SW 1271 (cell line): Measurements from ENCODE around the gene WDR4.
"Not testable (repeated sequence)": the region's sequence is repeated elsewhere in the genome, so short reads cannot be mapped to it uniquely, and the experiment has no call there.

Experiments used
- DNase-seq, 2 experiments: peaks; one replicate each; lab custom pipeline; 2025; lab: John Stamatoyannopoulos, UW

WDR4 gene

DNA sequence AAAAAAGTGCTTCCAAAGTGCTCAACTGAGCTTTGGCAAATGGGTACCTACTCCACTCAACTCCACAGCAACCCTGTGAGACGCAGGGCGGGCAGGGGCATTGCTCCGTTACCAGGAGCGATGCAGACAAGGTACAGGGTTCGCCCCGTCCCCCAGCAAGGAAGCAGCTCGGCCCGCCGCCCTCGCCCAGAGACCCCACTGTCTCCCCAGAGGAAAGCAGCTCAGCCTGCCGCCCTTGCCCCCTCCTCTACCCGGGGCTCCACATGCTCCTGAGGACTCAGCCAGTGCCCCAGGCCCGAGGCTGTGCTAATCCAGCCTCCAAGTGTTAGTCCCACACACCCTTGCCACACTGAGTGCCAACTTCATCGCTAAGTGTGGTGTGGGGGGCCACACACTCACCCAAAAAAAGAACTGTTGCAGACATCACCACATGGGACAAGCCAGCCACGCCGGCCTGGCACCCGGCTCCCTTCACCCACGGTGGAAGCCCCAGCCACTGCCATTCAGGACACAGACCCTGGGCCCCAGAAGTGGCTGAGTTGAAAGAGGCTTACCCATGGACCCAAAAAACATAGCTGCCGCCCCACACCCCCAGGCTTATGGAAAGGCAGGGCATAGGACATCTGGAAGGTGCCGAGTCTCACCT is 26.3 kb downstream of the WDR4 start:
- DNase-seq, result no peak

DNA sequence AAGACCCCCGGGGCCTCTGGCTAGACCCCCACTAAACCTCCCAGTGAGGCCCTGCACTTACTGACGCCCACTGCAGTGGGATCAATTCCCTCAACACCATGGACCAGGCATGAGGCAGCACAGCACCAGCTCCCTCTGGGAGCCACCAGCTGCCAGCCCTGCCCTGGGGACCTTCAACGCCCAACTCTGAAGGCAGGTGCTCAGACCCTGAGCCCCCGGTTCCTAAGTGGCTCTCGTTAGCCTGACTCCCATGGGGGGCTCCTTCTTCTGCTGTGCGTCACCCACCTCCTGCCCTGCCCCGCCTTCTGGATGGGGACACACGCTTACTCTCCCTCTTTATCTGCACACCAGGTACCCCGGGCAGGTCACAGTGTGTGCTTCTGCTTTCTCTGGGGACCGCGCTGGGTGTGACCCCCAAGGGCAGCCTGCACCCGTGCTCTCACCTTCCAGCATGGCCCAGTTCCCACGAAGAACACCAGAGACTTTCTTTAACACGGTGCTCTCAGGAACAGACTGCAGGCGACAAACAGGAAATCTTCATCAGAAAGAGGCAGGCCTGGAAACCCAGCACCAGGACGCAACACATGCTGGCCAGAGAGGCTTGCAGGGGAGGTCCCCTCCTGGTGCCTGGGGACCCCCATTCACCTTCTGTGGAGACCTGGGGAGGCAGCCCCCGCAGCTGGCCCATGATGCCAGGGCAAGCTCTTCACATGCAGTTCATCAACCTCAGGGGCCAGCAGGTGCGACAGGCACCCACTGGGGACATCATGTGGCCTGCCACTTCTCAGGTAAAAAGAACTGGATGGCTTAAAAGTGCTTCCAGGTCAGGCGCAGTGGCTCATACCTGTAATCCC is 27.3 kb downstream of the WDR4 start:
- DNase-seq, result no peak

DNA sequence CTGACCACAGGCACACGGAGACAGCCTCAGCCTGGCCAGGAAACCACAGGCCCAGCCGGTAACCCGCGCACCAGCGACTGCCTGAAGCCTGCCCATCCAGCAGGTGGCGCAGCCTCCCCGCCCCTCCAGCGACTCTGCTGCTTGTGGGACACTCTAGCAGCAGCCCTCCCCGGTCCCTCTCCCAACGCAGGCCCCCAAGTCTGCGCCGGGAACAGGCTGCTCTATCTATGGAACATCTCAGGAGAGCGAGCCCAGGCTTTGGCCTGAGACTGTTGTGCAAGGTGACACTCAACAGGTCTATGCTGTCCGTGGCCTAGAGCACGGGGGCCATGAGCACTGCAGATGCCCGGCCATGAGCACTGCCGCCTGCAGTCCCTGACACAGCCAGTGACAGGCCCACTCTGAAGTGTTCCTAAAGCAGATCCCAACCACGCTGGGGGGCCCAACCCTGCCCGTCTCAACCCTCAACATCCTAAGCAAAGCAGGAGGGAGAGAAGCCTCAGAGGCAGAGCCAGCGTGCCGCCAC is 28.4 kb downstream of the WDR4 start:
- DNase-seq, result no peak

DNA sequence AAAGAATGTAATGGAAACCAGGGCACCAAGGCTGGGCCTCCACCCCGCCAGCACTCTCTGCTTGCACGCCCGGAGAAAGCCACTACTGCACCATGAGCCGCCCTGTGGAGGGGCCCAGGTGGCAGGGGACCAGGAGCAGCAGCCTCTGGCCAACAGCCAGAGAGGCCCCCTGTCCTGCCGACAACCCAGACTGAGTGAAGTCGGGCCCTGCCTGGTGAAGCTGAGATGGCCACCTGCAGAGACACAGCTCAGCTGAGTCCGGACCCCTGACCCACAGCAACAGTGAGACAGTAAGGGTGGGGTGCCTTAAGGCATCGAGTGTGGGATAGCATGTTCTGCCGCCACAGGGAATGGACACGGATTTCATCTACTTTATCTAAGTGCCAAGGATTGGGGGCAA is 28.9 kb downstream of the WDR4 start:
- no peak for DNase-seq

DNA sequence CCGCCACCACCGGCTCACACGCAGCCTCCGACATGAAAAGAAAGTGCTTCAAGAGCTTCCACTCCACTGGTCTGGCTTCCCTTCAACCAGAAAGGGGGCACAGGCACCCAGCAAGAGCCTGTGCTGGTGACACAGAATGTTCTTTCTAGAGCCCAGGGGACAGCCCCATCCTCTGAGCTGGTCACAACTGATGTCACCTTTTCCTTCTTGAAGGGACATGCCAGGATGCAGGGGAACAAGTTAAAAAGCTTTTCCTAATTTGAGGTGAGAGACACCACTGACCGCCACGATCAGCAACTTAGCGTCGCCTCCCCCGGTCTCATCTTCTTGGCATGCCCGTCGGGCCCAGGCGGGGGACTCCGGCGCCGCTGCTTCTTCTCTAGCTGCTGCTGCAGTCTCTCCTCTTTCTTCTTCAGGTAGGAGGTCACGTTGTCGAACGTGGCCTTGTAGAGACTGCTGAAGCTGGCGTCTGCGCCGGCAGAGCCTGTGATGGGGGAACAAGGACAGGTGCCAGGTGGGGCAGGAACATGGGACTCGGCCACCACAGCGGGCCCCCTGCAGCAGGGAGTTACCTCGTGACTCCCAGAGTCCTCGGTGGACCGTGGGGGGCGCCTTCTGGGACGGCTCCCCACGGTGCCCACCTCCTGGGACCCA is 29.5 kb downstream of the WDR4 start:
- no peak for DNase-seq

DNA sequence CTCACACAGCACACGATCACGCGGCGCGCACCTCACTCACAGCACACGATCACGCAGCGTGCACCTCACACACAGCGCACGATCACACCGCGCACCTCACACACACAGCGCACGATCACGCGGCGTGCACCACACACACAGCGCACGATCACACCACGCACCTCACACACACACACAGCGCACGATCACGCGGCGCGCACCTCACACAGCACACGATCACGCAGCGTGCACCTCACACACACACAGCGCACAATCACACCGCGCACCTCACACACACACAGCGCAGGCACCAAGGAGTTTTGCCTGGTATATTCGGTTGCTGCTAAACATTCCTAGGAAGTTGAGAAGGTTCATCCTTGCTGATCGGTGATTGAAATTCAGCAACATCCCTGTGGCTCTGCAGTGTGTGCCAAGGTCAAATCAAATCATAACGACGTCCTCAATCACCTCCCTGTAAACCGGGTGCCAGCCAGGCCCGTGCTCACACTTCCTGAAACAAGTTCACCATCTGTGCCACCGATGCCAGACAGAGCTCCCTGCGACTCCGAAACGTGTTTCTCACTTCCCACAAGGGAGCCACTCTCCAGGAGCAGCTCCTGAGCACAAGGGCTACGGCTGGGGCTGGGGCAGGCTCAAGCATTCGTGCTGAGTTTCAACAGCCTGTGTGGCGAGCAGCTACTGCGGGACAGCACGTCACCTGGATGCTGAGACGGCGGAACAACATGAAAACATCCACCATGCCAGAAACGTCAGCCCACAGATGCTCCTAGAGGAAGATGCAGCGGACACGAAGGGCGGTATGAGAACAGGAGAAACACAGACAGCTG is 30.2 kb downstream of the WDR4 start:
- DNase-seq, result no peak

DNA sequence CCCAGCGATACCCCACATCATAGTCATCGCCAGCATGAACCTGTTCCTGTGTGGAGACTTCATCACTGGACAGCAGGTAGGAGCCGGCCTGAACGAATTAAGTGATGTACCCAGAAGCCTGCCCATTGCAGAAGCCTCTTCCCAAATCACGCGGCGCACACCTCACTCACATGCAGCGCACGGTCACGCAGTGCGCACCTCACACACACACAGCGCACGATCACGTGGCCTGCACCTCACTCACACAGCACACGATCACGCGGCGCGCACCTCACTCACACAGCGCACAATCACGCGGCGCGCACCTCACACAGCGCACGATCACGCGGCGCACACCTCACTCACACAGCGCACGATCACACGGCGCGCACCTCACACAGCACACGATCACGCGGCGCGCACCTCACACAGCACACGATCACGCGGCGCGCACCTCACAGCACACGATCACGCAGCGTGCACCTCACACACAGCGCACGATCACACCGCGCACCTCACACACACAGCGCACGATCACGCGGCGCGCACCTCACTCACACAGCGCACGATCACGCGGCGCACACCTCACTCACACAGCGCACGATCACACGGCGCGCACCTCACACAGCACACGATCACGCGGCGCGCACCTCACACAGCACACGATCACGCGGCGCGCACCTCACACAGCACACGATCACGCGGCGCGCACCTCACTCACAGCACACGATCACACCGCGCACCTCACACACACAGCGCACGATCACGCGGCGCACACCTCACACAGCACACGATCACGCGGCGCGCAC is 31.0 kb downstream of the WDR4 start:
- DNase-seq, result not testable (repeated sequence)

DNA sequence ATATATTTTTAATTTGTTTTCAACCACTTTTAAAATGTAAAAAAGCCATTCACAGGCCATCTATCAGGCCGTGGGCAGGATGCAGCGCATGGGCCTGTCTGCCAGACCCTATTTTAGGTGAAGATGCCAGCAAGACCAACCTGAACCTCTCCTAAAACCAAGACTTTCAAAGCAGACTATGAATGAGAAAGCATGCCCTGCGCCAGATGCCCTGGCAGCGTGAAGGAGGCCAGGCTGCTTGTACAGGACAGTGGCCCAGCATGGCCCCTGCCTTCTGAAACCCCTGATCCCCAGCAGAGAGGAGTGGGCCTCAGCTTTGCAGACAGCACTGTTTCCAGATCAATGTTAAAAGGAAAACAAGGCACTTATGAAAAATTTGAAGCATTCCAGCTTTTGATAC is 31.6 kb downstream of the WDR4 start:
- DNase-seq, result no peak

DNA sequence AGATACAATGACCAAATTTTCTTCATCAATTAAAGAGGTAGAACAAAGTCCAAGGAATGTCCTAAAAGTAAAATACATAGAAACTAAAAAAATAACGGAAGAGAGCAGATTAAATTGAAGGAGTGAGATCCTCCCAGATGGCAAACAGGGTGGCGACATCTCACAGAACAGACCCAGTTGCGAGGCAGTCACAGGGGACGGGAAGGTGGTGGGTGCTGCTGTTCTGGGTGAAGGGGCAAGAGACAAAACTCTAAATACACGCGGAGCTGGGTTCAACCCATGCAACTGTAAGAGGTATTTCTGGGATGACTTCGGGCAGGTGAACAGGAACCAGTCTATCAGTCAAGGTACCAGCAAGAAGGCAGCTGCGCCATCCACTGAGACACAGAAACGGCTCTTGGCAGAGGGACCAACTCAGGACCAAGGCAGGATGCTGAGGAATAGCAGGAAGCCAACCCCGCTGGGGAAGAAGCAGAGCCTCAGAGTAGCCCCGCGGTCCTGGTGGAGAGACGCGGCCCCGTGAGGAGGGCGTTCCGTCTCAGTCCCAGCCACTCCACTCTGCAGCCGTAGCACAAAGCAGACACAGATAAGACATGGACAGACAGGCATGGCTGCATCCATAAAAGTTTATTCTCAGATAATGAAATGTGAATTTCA is 32.2 kb downstream of the WDR4 start:
- DNase-seq, result no peak

DNA sequence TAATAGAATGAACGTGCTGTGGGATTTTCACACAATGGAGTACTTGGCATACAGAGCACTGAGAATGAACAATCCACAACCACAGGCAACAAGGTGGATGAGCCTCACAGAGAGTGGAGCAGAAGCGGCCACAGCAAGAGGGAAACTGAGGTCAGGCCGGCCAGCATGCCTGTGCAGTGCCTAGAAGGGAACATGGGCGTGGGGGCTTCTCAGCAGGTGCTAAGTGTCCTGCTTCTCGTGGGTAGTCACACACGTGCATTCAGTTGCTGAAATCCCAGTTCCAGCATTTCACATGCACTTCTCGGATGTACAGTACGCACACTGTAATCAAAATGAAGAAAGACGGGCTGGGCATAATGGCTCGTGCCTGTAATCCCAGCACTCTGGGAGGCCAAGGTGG is 33.1 kb downstream of the WDR4 start:
- no peak for DNase-seq

DNA sequence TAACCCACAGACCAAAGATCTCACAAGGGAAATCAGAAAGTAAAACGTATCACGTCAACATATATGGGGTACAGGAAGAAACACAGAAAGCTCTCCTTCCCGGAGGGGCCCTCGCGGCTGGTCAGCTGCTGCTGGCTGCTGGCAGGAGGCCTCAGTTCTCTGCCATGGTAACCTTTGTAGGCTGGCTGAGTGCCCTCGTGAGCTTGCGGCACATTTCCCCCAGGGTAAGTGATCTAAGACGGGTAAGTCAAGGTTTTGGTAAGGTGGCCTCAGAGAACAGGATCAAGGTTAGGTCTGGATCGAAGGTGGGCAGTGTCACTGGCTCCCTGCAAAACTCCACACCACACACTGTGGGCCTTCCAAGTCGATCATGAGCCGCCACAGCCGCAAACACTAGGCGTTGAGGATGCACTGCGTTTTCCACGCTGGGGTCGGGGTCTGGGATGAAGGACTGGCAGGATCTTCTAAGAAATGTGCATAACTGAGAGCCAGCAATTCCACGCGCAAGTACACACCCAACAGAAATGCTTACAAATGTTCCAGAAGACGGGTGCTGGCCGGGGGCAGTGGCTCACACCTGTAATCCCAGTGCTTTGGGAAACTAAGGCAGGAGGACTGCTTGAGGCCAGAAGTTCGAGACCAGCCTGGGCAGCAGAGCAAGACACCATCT is 33.9 kb downstream of the WDR4 start:
- no peak for DNase-seq

DNA sequence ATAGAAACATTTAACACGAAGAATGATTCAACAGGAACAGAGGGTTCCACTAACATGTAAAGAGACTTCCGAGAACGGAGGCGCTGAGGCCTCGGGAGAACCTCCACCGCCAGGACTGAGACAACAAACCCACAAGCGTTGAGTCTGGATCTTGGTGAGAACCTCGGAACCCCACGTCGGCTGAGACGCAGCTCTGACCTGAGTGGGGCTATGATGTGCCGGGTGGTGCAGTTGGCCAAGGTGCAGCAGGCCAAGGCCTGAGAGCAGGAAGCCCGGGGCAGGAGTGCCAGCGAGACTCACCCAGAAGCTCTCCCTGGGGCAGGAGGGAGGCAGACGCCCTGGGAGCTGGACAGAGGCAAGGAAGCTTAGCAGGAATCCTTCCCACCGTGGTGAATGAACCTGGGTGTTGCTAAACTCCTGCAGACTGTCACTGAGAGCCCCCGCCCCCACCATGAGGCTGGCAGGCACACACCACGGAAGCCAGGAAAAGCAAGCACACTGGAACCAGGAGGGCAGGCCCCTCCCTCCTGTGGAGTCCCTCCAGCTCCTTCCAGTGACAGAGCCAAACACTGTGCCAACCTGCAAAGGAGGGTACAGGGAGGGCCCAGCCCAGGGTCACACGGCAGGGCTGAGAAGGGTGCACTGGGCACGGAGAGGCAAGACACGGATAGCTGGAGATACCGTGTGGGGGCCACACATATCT is 34.8 kb downstream of the WDR4 start:
- no peak for DNase-seq

DNA sequence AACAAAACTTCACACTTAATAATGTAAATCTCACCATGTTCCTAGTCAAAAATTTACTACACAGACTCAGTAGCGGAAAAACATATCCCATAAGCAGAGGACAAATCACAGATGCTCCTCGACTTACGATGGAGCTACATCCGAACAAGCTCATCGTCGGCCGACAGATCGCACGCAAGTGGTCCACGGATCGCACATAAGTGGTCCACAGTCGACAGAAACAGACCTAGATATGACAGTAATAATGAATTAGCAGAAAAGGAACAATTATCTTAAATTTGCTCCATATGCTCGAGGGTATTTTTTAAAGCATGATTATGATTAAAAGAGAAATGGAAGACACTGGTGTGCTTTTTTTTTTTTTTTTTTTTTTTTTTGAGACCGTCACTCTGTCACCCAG is 36.3 kb downstream of the WDR4 start:
- DNase-seq, result no peak

DNA sequence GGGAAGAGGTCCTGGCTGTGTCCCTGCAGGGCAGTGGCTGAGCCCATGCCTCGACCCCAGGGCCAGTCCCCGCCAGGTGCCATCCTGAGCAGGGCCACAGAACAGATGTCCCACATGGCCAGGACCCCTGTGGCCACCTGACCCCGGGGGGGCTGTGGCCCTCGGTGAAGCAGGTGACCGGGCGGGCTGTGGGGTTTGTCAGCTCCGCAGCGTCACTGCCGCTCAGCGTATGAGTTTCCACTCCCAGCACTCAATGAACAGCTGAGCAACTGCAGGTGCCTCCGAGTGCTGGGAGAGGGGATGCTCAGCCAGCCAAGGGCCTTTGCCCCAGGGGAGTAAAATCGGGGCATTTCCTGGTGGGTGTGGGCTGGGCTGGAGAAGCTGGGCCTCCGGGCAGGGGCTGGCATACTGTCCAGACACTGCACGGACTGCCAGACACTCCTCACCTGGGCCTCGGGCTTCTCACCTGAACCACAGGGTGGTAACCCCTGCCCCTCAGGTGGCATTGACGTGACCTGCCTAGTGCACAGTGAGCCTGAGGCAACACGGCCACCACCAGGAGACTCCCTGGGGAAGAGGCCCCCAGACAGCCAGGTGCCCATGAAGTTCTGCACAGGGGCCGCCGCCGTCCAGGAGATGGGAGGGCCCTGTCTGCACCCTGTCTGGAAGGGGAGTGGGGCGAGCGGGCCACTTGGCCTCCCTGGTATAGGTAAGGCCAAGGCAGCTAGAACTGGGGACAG is 37.3 kb downstream of the WDR4 start:
- DNase-seq, result not testable (repeated sequence)

DNA sequence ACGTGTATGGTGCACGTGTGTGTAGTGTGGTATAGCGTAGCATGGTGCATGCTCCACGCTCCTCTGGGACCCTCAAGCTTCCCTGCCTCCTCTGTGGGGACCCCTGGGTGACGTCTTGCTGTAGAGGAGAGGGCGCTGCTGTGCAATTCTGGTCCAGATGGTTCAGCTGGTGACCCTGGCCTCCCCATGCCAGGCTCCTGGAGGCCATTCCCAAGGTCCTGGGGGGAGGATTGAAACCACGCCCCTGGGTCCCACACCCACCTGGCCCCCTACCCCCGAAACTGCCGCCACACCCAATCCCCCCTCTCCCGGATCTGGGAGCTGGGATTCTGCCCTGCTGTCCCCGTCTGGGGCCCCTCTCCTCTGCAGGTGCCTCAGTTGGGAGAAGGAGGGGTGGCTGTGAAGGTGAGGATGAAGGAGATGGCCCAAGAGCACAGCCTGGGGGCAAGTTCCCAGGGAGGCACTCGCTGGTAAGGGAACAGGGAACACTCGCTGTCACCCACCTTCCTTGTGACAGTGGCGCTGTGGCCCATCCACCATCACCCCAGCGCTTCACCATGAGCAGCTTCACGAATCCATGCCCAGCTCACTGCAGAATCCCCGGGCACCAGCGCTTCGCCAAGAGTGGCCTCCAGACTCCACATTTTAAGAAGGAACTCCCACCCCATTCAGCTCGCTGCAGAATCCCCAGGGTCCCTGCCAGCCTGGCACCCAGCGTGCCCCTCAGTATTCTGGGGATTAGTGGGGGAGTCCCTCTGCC is 38.0 kb downstream of the WDR4 start:
- no peak for DNase-seq

DNA sequence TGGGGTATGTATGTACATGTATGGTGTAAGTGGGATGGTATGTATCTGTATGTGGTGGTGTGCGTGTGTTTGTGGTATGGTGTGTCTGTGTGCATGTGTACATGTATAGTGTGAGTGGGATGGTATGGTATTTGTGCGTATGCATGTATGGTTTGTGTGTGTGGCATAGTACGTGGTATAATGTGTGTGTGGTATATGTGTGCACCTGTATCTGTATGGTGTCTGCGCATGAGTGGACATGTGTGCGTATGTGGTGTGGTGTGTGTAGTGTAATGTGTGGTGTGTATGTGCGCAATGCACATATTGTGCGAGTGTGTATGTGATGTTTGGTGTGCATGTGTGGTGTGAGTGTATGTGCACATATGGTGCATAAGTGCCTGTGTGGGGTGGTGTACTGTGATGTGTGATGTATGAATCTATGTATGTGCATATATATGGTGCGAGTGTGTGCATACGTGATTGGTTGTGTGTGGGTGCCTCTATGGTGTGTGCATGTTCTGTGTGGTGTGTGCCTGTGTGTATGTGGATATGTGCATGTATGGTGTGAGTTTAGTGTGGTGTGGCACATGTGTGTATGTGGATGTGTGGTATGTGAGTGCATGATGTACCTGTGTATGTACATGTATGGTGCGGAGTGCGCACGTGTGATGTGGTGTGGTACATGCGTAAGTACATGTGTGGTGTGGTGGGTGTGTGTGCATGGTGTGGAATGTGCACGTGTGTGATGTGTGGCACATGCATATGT is 38.8 kb downstream of the WDR4 start:
- no peak for DNase-seq
